Measurements from ENCODE around the gene PTCH2.

The PTCH2 gene

GRCh38 chr1:44787506-44787905 is 55.5 kb downstream of the PTCH2 start:
- H3K9me3 ChIP-seq (ENCODE audit: insufficient read depth, low read length, severe bottlenecking) = no peaks in the 10 kb centered on the region
- H4K20me1 ChIP-seq (ENCODE audit: insufficient read depth, low read length) = no peaks in the 10 kb centered on the region
- no peaks in the 10 kb centered on the region for H3K79me2 ChIP-seq (ENCODE audit: insufficient read depth, low read length)
- H3K4me2 ChIP-seq (ENCODE audit: insufficient read depth, low read length) = no peak overlapping the region
- H3K9ac ChIP-seq (ENCODE audit: low read depth, low read length) = no peak overlapping the region
- H3K27ac ChIP-seq (ENCODE audit: low read length) = no peak overlapping the region
- no peak overlapping the region for H2AFZ ChIP-seq (ENCODE audit: low read depth, low read length)
- ATAC-seq (ENCODE audit: insufficient read depth, low read depth) = no peak
- no peak overlapping the region for H3K4me3 ChIP-seq (ENCODE audit: low read depth in 1 of 2, low read length in 2 of 2)
- no peaks in the 10 kb centered on the region for H3K36me3 ChIP-seq (ENCODE audit: insufficient read depth, low read length)
- no peak for DNase-seq
- H3K27me3 ChIP-seq (ENCODE audit: insufficient read depth, low read length, poor library complexity) = no peaks in the 10 kb centered on the region
- no peaks in the 10 kb centered on the region for H3K4me1 ChIP-seq (ENCODE audit: insufficient read depth, low read length)
- TF ChIP-seq CTCF (IDR thresholded peaks at IDR 0.05; ENCODE audit: borderline replicate concordance, extremely low read depth, low read length, poor library complexity, severe bottlenecking) = no peak
- no peak for TF ChIP-seq EZH2 (IDR thresholded peaks at IDR 0.05; ENCODE audit: borderline replicate concordance, low read depth, low read length, severe bottlenecking)

GRCh38 chr1:44786841-44787426 is 56.1 kb downstream of the PTCH2 start:
- H3K4me3 ChIP-seq (ENCODE audit: low read depth in 1 of 2, low read length in 2 of 2) = no peak overlapping the region
- H3K4me2 ChIP-seq (ENCODE audit: insufficient read depth, low read length) = no peak overlapping the region
- H3K9ac ChIP-seq (ENCODE audit: low read depth, low read length) = no peak overlapping the region
- no peaks in the 10 kb centered on the region for H3K27me3 ChIP-seq (ENCODE audit: insufficient read depth, low read length, poor library complexity)
- H4K20me1 ChIP-seq (ENCODE audit: insufficient read depth, low read length) = no peaks in the 10 kb centered on the region
- H3K9me3 ChIP-seq (ENCODE audit: insufficient read depth, low read length, severe bottlenecking) = no peaks in the 10 kb centered on the region
- H3K36me3 ChIP-seq (ENCODE audit: insufficient read depth, low read length) = no peaks in the 10 kb centered on the region
- H3K79me2 ChIP-seq (ENCODE audit: insufficient read depth, low read length) = no peaks in the 10 kb centered on the region
- DNase-seq (no peak), ATAC-seq (ENCODE audit: insufficient read depth, low read depth) (no peak)
- TF ChIP-seq CTCF (IDR thresholded peaks at IDR 0.05; ENCODE audit: borderline replicate concordance, extremely low read depth, low read length, poor library complexity, severe bottlenecking) (no peak), EZH2 (IDR thresholded peaks at IDR 0.05; ENCODE audit: borderline replicate concordance, low read depth, low read length, severe bottlenecking) (no peak)
- H2AFZ ChIP-seq (ENCODE audit: low read depth, low read length) = no peak overlapping the region
- no peaks in the 10 kb centered on the region for H3K4me1 ChIP-seq (ENCODE audit: insufficient read depth, low read length)
- H3K27ac ChIP-seq (ENCODE audit: low read length) = no peak overlapping the region

DNA sequence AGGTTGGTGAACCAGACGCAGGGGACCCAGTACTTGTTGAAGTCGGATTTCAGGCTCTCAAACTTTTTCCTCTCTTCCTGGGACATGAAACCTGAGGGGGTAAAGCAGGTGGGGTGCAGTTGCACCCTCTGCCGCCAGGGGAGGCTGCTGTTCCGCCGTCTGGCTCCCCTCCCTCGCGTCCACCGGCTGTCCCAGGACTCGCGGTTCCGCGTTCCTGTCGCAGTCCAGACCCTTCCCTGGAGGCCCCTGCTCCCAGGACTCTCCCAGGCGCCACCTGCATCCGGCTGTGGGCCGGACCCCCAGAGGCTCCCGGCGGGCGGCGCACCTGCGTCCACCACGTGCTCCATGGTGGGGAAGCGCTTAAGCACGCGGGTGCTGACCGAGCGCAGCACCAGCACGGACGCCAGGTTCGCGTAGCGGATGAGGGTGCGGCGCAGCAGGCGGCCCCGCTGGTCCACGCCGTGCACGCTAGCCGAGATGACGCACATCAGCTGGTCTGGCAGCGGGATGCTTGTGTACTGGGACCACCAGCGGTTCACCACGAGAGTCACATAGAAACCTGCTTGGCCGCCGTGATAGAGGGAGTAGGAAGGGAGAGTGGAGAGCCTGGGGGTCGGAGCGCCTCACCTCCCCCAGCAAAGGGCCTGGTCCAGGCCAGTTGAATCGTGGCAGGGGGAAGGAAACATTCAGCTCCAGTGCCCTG is 56.8 kb downstream of the PTCH2 start:
- DNase-seq (no peak), ATAC-seq (ENCODE audit: insufficient read depth, low read depth) (0 out of 3 replicates have a peak, but pooled peaks have one; percentile 26)
- TF ChIP-seq CTCF (IDR thresholded peaks at IDR 0.05; ENCODE audit: borderline replicate concordance, extremely low read depth, low read length, poor library complexity, severe bottlenecking) (peak; percentile 62), EZH2 (IDR thresholded peaks at IDR 0.05; ENCODE audit: borderline replicate concordance, low read depth, low read length, severe bottlenecking) (no peak)
- H3K27me3 ChIP-seq (ENCODE audit: insufficient read depth, low read length, poor library complexity) = no peaks in the 10 kb centered on the region
- H3K4me3 ChIP-seq (ENCODE audit: low read depth in 1 of 2, low read length in 2 of 2) = no peak overlapping the region
- H3K27ac ChIP-seq (ENCODE audit: low read length) = no peak overlapping the region
- no peaks in the 10 kb centered on the region for H3K9me3 ChIP-seq (ENCODE audit: insufficient read depth, low read length, severe bottlenecking)
- no peak overlapping the region for H2AFZ ChIP-seq (ENCODE audit: low read depth, low read length)
- 0 out of 2 replicates have a peak, but pooled peaks cover 2% of the 10 kb centered on the region for H4K20me1 ChIP-seq (ENCODE audit: insufficient read depth, low read length)
- H3K79me2 ChIP-seq (ENCODE audit: insufficient read depth, low read length) = no peaks in the 10 kb centered on the region
- no peak overlapping the region for H3K9ac ChIP-seq (ENCODE audit: low read depth, low read length)
- H3K4me2 ChIP-seq (ENCODE audit: insufficient read depth, low read length) = no peak overlapping the region
- H3K36me3 ChIP-seq (ENCODE audit: insufficient read depth, low read length) = peaks cover 2% of the 10 kb centered on the region; the same call in 1 of the 2 replicates
- no peaks in the 10 kb centered on the region for H3K4me1 ChIP-seq (ENCODE audit: insufficient read depth, low read length)
